Stimulated activated CD8-positive, alpha-beta memory T cell treated with anti-CD3 and anti-CD28 coated beads, Interleukin-4, amount 100 ng/mL, for 4 hours (primary cell): ENCODE measurements around the gene ZSWIM6.

Source experiments
- DNase-seq, 2 donors: peaks; one replicate each; pipeline ENCODE4 v3.0.0-alpha.2; 2020; ENCODE audit warnings: low read depth in 2 of 2, low spot score in 1 of 2

ZSWIM6 gene

DNA sequence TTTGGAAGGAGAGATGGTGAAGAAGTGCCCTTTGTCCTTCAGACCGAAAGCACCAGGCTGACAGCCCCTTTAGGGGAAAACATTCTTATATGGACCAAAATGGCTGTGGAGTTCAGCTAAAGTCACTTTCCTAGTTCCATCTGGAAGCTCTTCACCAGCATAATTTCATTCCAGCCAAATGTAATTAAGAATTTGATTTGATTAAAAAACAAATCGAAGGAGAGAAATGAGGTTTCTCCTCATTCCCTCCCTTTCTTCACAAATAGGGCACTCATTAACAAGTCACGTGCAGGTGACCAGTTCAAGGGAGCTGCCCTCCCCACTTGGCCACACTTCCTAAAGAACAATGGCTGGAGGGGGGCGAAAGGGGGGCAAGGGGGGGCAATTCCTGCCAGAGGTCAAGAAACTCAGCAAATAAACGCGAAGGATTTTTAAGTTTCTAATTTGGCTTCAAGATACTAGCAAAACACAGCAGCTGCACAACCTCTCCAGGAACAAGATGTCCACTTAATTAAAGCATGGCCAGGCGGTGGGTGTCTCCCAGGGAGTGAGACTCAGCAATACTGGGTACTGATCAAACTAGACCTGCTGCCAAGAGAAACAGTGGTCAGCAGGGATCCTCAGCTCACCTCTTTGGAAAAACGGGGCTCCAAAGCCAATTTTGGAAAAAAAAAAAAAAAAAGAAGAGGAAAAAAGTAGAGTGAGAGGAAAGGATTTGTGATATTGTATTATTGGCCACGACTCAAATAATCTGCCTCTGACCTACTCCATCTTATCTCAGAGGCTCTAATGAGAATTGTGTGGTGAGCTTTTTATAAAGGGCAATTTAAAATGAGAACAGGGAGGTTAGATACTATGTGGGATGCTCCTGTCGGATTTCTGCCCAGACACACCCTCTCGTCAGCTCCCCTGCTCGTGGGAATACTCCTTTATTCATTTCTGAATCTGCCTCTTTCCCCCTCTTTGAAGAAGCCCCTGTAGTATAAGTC is 254.3 kb downstream of the ZSWIM6 start:
- DNase-seq: no peak

DNA sequence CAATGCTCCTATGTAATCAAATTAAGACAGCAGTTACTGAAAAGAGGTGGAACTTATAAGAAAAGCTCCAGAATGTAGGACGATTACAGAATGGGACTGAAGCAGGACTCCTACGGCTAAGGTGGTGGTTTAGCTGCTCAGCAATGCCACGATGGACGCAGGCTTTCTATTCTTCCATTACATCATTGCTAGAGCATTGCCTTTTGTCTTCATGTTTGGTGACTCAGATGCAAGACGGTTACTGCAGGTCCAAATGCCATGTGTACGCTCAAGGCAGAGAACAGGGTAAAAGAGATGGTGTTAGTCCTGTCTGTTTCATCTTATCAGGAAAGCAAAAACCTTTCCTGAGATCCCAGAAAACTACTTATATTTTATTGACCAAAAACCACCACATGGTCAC is 255.1 kb downstream of the ZSWIM6 start:
- no peak for DNase-seq

DNA sequence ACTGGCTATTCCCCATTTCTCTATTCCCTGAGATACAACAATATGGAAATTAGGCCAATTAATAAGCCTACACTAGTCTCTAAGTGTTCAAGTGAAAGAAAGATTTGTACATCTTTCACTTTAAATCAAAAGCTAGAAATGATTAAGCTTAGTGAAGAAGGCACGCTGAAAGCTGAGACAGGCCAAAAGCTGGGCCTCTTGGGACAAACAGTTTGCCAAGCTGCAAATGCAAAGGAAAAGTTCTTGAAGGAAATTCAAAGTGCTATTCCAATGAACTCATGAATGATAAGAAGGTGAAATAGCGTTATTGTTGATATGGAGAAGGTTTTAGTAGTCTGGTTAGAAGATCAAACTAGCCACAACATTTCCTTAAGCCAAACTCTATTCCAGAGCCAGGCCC is 256.2 kb downstream of the ZSWIM6 start:
- DNase-seq: no peak

DNA sequence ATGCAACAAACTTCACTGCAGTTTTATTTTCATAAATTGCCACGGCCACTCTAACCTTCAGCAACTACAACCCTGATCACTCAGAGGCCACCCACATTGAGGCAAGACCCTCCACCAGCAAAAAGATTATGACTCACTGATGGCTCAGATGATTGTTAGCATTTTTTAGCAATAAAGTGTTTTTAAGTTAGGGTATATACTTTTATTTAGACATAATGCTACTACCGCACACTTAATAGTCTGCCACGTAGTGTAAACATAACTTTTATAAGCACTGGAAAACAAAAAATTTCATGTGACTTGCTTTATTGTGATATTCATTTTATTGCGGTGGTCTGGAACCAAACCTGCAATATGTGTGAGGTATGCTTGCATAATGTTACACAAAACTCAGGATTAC is 257.9 kb downstream of the ZSWIM6 start:
- no peak for DNase-seq

DNA sequence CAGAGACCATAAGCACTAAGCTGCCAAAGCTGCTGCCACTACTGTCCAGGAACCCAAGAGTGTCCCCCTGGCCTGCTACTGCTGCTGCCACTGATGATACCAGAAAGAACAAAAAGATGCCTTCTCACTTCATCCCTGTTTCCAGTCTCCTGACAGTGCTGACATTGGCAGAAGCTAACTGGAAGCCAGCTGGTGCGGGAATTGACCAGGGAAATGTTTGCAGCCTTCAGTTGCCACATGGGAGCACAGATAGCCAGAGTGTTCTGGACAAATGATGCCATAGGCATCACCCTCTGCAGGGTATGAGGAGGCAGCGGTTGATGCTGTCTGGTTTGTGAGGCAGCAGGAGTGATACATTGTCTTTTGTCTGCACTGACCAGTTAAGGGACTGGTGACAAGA is 258.4 kb downstream of the ZSWIM6 start:
- DNase-seq: no peak

GRCh38 chr5:61591859-61592258 is 259.8 kb downstream of the ZSWIM6 start:
- DNase-seq: no peak

DNA sequence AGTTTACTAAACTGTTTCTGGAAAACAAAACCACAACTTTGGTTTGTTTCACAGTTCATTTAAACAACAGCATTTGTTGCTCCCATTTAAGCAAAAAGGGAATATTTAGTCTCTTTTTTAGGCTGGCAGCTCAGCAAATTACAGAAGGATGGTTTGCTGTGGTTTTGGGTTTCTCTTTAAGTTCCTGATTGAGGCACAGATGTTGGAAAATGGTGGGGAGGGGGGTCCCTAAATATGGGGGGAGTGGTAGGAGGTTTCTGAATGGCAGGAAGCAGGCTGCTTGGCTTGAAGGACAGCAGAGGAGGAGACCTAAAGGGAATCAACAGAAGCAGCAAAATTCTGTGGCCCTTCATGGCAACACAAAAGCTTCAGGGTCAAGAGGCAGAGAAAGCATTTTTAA is 263.4 kb downstream of the ZSWIM6 start:
- DNase-seq: no peak
